Adrenal gland (tissue), 12 donors: ENCODE data around the gene ABCC4. TPM values are rescaled to one million over a fixed set of nuclear protein-coding genes. Genes with fewer than 3 reads are reported as not detected.

ENCODE experiments used
- DNase-seq, 7 donors: peaks; one replicate each; pipeline ENCODE4 v3.0.0-alpha.2; 2019 to 2020
- H3K27ac ChIP-seq, 5 donors: fragments of 200-600 bp; sonication (generic) in 4 of 5; 1 replicate in 3 of 5; 2 replicates in 2 of 5; pipeline versions ENCODE4 v1.5.1 to v1.8.0; 2016 to 2020; ENCODE audit warnings: mild to moderate bottlenecking in 1 of 5
- H3K27me3 ChIP-seq: fragments of 200-600 bp; 2 replicates; pipeline ENCODE4 v1.8.0; 2021
- H3K36me3 ChIP-seq, 2 donors: fragments of 200-600 bp; replicated peaks in 1 of 2; 1 replicate in 1 of 2; 2 replicates in 1 of 2; pipeline versions ENCODE4 v1.5.1 to v1.8.0; 2018 to 2022
- H3K4me1 ChIP-seq, 2 donors: fragments of 200-600 bp; replicated peaks in 1 of 2; 1 replicate in 1 of 2; 2 replicates in 1 of 2; pipeline versions ENCODE4 v1.5.1 to v1.8.0; 2018 to 2021
- H3K4me3 ChIP-seq, 4 donors: fragments of 200-600 bp; sonication (generic) in 3 of 4; one replicate each; pipeline ENCODE4 v1.5.1; 2016 to 2018
- H3K9me3 ChIP-seq, 3 donors: fragments of 200-600 bp; sonication (generic) in 1 of 3; replicated peaks in 1 of 3; 1 replicate in 2 of 3; 2 replicates in 1 of 3; pipeline versions ENCODE4 v1.5.1 to v1.8.0; 2016 to 2021
- POLR2A ChIP-seq, 2 donors: fragments of 450-650 bp; IDR thresholded peaks; one replicate each; pipeline ENCODE4 v1.6.1; 2017; ENCODE audit warnings: antibody characterized with exemption in 2 of 2, mild to moderate bottlenecking in 2 of 2, moderate library complexity in 1 of 2
- WGBS, 4 donors: extraction: QIAGEN DNeasy Blood & Tissue Kit in 2 of 4; methylation state at CpG; one replicate each; pipeline versions ENCODE4 v1.1.5 to v1.1.7; 2013 to 2017; 5-methylcytosine and 5-hydroxymethylcytosine counted together
- intact Hi-C, 2 donors: fragments of 100-400 bp; cut with DNase I; formaldehyde crosslinking; loops; one replicate each; pipeline versions ENCODE4 v1.14.1 to v1.15.0; 2022 to 2023
- polyA plus RNA-seq, 3 donors: library from polyadenylated mRNA; stranded (reverse); fragments of 200-250 nt in 2 of 3; fragments of 350-450 nt in 1 of 3; fragmentation: Illumina TruSeq in 1 of 3; extraction: RNeasy Lipid Tissue Mini Kit (QIAGEN cat#74804) in 1 of 3; gene quantifications; one replicate each; pipeline ENCODE4 v1.2.3, GENCODE V29; 2013 to 2014
- total RNA-seq, 9 donors: library from RNA; depleted of rRNA in 4 of 9; stranded (reverse); fragments of >200 nt in 4 of 9; fragments of 120-200 nt in 1 of 9; fragmentation: NEBNext Ultra II Directional in 1 of 9; extraction: Animal tissue kit (Norgen Biotek cat#: 25700) in 1 of 9; gene quantifications; one replicate each; pipeline versions ENCODE4 v1.1.0 to v1.2.4, GENCODE V29; 2013 to 2023
- TF ChIP-seq, protein P1 (sequence below), 6 experiments: fragments of 450-650 bp in 4 of 6; fragments of 200-600 bp in 2 of 6; sonication (generic) in 1 of 6; IDR thresholded peaks; 1 replicate in 5 of 6; 2 replicates in 1 of 6; pipeline versions ENCODE4 v1.5.1 to v1.8.0; 2016 to 2021; ENCODE audit warnings: antibody characterized with exemption in 6 of 6, mild to moderate bottlenecking in 2 of 6, moderate library complexity in 1 of 6
- donor health status: healthy with polysubstance abuse.
- donor health status: Bipolar disorder and iron deficiency.
- donor health status: DM: yes; HTN: yes; CAD: no.
- donor health status: DM: no; HTN: no; CAD: no.
- donor health status: DM: no; HTN: no; CAD: no.
- donor health status: DM: yes; HTN: yes; CAD: no.

ABCC4 gene
- total and polyA plus RNA-seq, 12 donors = 0.56 to 6.6 (median 3.4) TPM

GRCh38 chr13:95087746-95088305 is 213.4 kb downstream of the ABCC4 start:
- Histone ChIP-seq H3K4me3 (no peak overlapping the region), H3K27ac (no peak overlapping the region), H3K36me3 (no peaks in the 10 kb centered on the region), H3K4me1 (no peaks in the 10 kb centered on the region), H3K27me3 (no peaks in the 10 kb centered on the region), H3K9me3 (no peaks in the 10 kb centered on the region)
- intact Hi-C loops = no loop called here
- no peak for TF ChIP-seq POLR2A (IDR thresholded peaks at IDR 0.05)
- TF ChIP-seq, protein P1, sequence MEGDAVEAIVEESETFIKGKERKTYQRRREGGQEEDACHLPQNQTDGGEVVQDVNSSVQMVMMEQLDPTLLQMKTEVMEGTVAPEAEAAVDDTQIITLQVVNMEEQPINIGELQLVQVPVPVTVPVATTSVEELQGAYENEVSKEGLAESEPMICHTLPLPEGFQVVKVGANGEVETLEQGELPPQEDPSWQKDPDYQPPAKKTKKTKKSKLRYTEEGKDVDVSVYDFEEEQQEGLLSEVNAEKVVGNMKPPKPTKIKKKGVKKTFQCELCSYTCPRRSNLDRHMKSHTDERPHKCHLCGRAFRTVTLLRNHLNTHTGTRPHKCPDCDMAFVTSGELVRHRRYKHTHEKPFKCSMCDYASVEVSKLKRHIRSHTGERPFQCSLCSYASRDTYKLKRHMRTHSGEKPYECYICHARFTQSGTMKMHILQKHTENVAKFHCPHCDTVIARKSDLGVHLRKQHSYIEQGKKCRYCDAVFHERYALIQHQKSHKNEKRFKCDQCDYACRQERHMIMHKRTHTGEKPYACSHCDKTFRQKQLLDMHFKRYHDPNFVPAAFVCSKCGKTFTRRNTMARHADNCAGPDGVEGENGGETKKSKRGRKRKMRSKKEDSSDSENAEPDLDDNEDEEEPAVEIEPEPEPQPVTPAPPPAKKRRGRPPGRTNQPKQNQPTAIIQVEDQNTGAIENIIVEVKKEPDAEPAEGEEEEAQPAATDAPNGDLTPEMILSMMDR (IDR thresholded peaks at IDR 0.05) = no peak
- WGBS, 4 donors = 61 to 67% (median 63%) methylated on average over 3 of the region's 3 CpGs
- no peak for DNase-seq

GRCh38 chr13:95086761-95087160 is 214.5 kb downstream of the ABCC4 start:
- 70 to 85% (median 79%) methylated on average over 2 of the region's 2 CpGs for WGBS, 4 donors
- Histone ChIP-seq H3K4me3 (no peak overlapping the region), H3K4me1 (no peaks in the 10 kb centered on the region), H3K36me3 (no peaks in the 10 kb centered on the region), H3K27me3 (no peaks in the 10 kb centered on the region), H3K9me3 (no peaks in the 10 kb centered on the region), H3K27ac (no peak overlapping the region)
- DNase-seq = no peak
- TF ChIP-seq POLR2A (IDR thresholded peaks at IDR 0.05) = no peak
- TF ChIP-seq, protein P1 (IDR thresholded peaks at IDR 0.05) = no peak
- intact Hi-C loops = no loop called here

DNA sequence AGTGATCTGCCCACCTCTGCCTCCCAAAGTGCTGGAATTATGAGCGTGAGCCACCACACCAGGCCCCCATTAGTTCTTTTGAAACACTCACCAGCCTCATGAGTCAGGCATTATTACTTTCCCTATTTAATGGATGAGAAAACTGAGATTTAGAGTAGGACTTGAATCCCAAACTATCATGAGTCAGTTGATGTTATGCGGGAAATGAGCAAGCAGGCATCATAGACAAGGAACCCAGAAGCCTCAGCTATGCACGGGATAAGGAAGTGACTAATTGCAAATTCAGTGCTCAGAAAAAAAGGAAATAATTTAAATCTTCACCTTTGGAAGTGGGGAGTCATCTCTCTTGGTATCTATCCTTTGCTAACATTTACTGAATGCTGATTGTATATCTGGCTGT is 217.5 kb downstream of the ABCC4 start:
- no peaks in the 10 kb centered on the region for H3K4me1 ChIP-seq
- H3K27ac ChIP-seq = no peak overlapping the region
- no peaks in the 10 kb centered on the region for H3K9me3 ChIP-seq
- H3K4me3 ChIP-seq = no peak overlapping the region
- intact Hi-C loops = no loop called here
- 74 to 81% (median 77%) methylated on average over 3 of the region's 3 CpGs for WGBS, 4 donors
- no peaks in the 10 kb centered on the region for H3K36me3 ChIP-seq
- DNase-seq = no peak
- TF ChIP-seq POLR2A (IDR thresholded peaks at IDR 0.05) = no peak
- TF ChIP-seq, protein P1 (IDR thresholded peaks at IDR 0.05) = no peak
- H3K27me3 ChIP-seq = no peaks in the 10 kb centered on the region

- no peaks in the 10 kb centered on the region for H3K36me3 ChIP-seq
- no peak overlapping the region for H3K27ac ChIP-seq
- H3K4me1 ChIP-seq = no peaks in the 10 kb centered on the region
- H3K9me3 ChIP-seq = no peaks in the 10 kb centered on the region
- TF ChIP-seq POLR2A (IDR thresholded peaks at IDR 0.05) = no peak
- intact Hi-C loops = no loop called here
- DNase-seq = no peak
- H3K27me3 ChIP-seq = no peaks in the 10 kb centered on the region
- H3K4me3 ChIP-seq = no peak overlapping the region
- WGBS, 4 donors = 87 to 96% (median 94%) methylated on average over 7 of the region's 7 CpGs
These were observed 218.2 kb downstream of the ABCC4 start for GRCh38 chr13:95083066-95083465.

GRCh38 chr13:95075506-95075905 is 225.7 kb downstream of the ABCC4 start:
- WGBS, 4 donors = 70 to 82% (median 79%) methylated on average over 2 to 5 of the region's 5 CpGs
- no peak overlapping the region for H3K27ac ChIP-seq
- H3K4me1 ChIP-seq = no peaks in the 10 kb centered on the region
- H3K36me3 ChIP-seq = no peaks in the 10 kb centered on the region
- DNase-seq = no peak
- H3K9me3 ChIP-seq = no peaks in the 10 kb centered on the region
- H3K27me3 ChIP-seq = no peaks in the 10 kb centered on the region
- TF ChIP-seq, protein P1 (IDR thresholded peaks at IDR 0.05) = no peak
- TF ChIP-seq POLR2A (IDR thresholded peaks at IDR 0.05) = no peak
- no peak overlapping the region for H3K4me3 ChIP-seq
- intact Hi-C loops = no loop called here
